DND-41 (cell line): Measurements from ENCODE around the gene LAT.
"Not testable (repeated sequence)": the region's sequence is repeated elsewhere in the genome, so short reads cannot be mapped to it uniquely, and the experiment has no call there.

ENCODE experiments used
- ATAC-seq: fragments of 200-7000 bp; cut with Tn5 transposase; 3 replicates; pipeline ENCODE4 v1.9.1; 2021; ENCODE audit warnings: low read depth; ENCODE audit not compliant: insufficient read depth
- DNase-seq: peaks from one replicate; pipeline ENCODE4 v3.0.0-alpha.2; 2020
- H2AFZ ChIP-seq: 2 replicates; pipeline ENCODE4 v1.6.0; 2012; ENCODE audit warnings: low read depth, low read length
- H3K27ac ChIP-seq: 2 replicates; pipeline ENCODE4 v1.5.1; 2012; ENCODE audit warnings: low read length, inconsistent platforms
- H3K27me3 ChIP-seq: fragments of 200-600 bp; sonication (generic); 2 replicates; pipeline ENCODE4 v1.6.0; 2012; ENCODE audit warnings: low read length, mild to moderate bottlenecking, inconsistent platforms; ENCODE audit not compliant: insufficient read depth, poor library complexity
- H3K36me3 ChIP-seq: 2 replicates; pipeline ENCODE4 v1.5.1; 2012; ENCODE audit warnings: low read length, inconsistent platforms; ENCODE audit not compliant: insufficient read depth
- H3K4me1 ChIP-seq: 2 replicates; pipeline ENCODE4 v1.5.1; 2012; ENCODE audit warnings: mild to moderate bottlenecking, low read length; ENCODE audit not compliant: insufficient read depth
- H3K4me2 ChIP-seq: 2 replicates; pipeline ENCODE4 v1.6.0; 2012; ENCODE audit warnings: mild to moderate bottlenecking, moderate library complexity, low read length, inconsistent platforms; ENCODE audit not compliant: insufficient read depth
- H3K4me3 ChIP-seq, 2 experiments: fragments of 200-600 bp in 1 of 2; shearing (Covaris generic) in 1 of 2; 2 replicates each; pipeline ENCODE4 v1.5.1; 2012 to 2016; ENCODE audit warnings: inconsistent platforms in 2 of 2, low read length in 2 of 2, mild to moderate bottlenecking in 2 of 2, low read depth in 1 of 2, moderate library complexity in 1 of 2
- H3K79me2 ChIP-seq: 2 replicates; pipeline ENCODE4 v1.6.0; 2012; ENCODE audit warnings: low read length, inconsistent platforms; ENCODE audit not compliant: insufficient read depth
- H3K9ac ChIP-seq: 2 replicates; pipeline ENCODE4 v1.6.0; 2012; ENCODE audit warnings: low read depth, mild to moderate bottlenecking, inconsistent platforms, low read length, moderate library complexity
- H3K9me3 ChIP-seq: 2 replicates; pipeline ENCODE4 v1.5.1; 2012; ENCODE audit warnings: low read length, moderate library complexity, mild to moderate bottlenecking, inconsistent platforms; ENCODE audit not compliant: insufficient read depth, severe bottlenecking
- H4K20me1 ChIP-seq: 2 replicates; pipeline ENCODE4 v1.6.0; 2012; ENCODE audit warnings: low read length; ENCODE audit not compliant: insufficient read depth
- CTCF ChIP-seq: IDR thresholded peaks from 2 replicates; pipeline ENCODE4 v1.5.1; 2012; ENCODE audit warnings: borderline replicate concordance, low read length, moderate library complexity, mild to moderate bottlenecking; ENCODE audit not compliant: poor library complexity, severe bottlenecking; ENCODE audit errors: extremely low read depth
- EZH2 ChIP-seq: IDR thresholded peaks from 3 replicates; pipeline ENCODE4 v1.6.1; 2012; ENCODE audit warnings: borderline replicate concordance, low read depth, mild to moderate bottlenecking, moderate library complexity, low read length, inconsistent platforms; ENCODE audit not compliant: severe bottlenecking

Gene LAT

GRCh38 chr16:28936784-28937155 lies 48.1 kb upstream of the LAT start:
- no peaks in the 10 kb centered on the region for H3K9me3 ChIP-seq
- no peak overlapping the region for H3K9ac ChIP-seq
- no peak overlapping the region for H2AFZ ChIP-seq
- no peaks in the 10 kb centered on the region for H4K20me1 ChIP-seq
- H3K4me3 ChIP-seq: no peak overlapping the region
- DNase-seq (no peak), ATAC-seq (no peak)
- H3K4me2 ChIP-seq: no peak overlapping the region
- no peaks in the 10 kb centered on the region for H3K79me2 ChIP-seq
- TF ChIP-seq EZH2 (no peak), CTCF (no peak)
- no peaks in the 10 kb centered on the region for H3K27me3 ChIP-seq
- no peak overlapping the region for H3K27ac ChIP-seq
- H3K36me3 ChIP-seq: no peaks in the 10 kb centered on the region
- peaks cover 17% of the 10 kb centered on the region for H3K4me1 ChIP-seq

GRCh38 chr16:28937222-28937876 lies 47.5 kb upstream of the LAT start:
- no peaks in the 10 kb centered on the region for H3K36me3 ChIP-seq
- H3K9me3 ChIP-seq: no peaks in the 10 kb centered on the region
- TF ChIP-seq EZH2: no peak
- TF ChIP-seq CTCF: peak; percentile 25
- H4K20me1 ChIP-seq: no peaks in the 10 kb centered on the region
- no peak overlapping the region for H3K4me3 ChIP-seq
- H3K4me1 ChIP-seq: peaks cover 11% of the 10 kb centered on the region
- no peaks in the 10 kb centered on the region for H3K79me2 ChIP-seq
- H3K9ac ChIP-seq: no peak overlapping the region
- H3K27me3 ChIP-seq: no peaks in the 10 kb centered on the region
- no peak overlapping the region for H3K4me2 ChIP-seq
- DNase-seq: no peak
- no peak overlapping the region for H2AFZ ChIP-seq
- no peak overlapping the region for H3K27ac ChIP-seq
- ATAC-seq: 0 out of 3 replicates have a peak, but pooled peaks have one; percentile 35

- H3K36me3 ChIP-seq: no peaks in the 10 kb centered on the region
- H3K9ac ChIP-seq: no peak overlapping the region
- no peaks in the 10 kb centered on the region for H3K9me3 ChIP-seq
- no peaks in the 10 kb centered on the region for H3K4me1 ChIP-seq
- H4K20me1 ChIP-seq: no peaks in the 10 kb centered on the region
- no peak overlapping the region for H2AFZ ChIP-seq
- ATAC-seq (no peak), DNase-seq (no peak)
- H3K27ac ChIP-seq: no peak overlapping the region
- H3K4me3 ChIP-seq: no peak overlapping the region
- TF ChIP-seq EZH2: no peak
- TF ChIP-seq CTCF: no peak
- H3K4me2 ChIP-seq: no peak overlapping the region
- H3K27me3 ChIP-seq: no peaks in the 10 kb centered on the region
- H3K79me2 ChIP-seq: no peaks in the 10 kb centered on the region
Measured at GRCh38 chr16:28938721-28939120, 46.1 kb upstream of the LAT start.

DNA sequence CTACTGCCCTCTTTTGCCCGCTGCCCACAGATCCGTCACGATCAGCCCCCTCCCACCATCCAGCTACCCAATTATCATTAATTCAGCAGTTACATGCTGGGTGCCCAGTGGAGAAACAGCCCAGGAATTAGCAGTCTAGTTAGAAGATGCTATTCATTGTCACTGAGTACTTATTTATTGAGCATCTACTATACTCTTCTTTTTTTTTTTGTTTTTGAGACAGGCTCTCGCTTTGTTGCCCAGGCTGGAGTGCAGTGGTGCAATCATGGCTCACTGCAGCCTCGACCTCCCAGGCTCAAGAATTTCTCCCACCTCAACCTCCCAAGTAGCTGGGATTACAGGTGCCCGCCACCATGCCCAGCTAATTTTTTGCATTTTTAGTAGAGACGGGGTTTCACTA lies 45.0 kb upstream of the LAT start:
- not testable (repeated sequence) for H3K4me3 ChIP-seq, H3K4me2 ChIP-seq, H4K20me1 ChIP-seq, H3K79me2 ChIP-seq, H3K9me3 ChIP-seq, DNase-seq, H3K4me1 ChIP-seq, H3K27ac ChIP-seq, H3K27me3 ChIP-seq, H3K9ac ChIP-seq, H2AFZ ChIP-seq, ATAC-seq, H3K36me3 ChIP-seq
